BE2C (cell line): ENCODE results near the gene ARPP19.
"Not testable (repeated sequence)": the region's sequence is repeated elsewhere in the genome, so short reads cannot be mapped to it uniquely, and the experiment has no call there.

Source experiments
- DNase-seq: peaks from one replicate; pipeline ENCODE4 v3.0.0-alpha.2; 2020
- H3K27me3 ChIP-seq: fragments of 250-450 bp; sonication (Bioruptor Pico); 2 replicates; pipeline ENCODE4 v1.5.1; 2020; ENCODE audit warnings: mild to moderate bottlenecking
- H3K36me3 ChIP-seq: fragments of 250-450 bp; sonication (Bioruptor Pico); 2 replicates; pipeline ENCODE4 v1.5.1; 2020; ENCODE audit warnings: mild to moderate bottlenecking
- H3K4me1 ChIP-seq: fragments of 250-450 bp; sonication (Bioruptor Pico); 2 replicates; pipeline ENCODE4 v1.5.1; 2020
- H3K4me3 ChIP-seq: 2 replicates; pipeline ENCODE4 v1.5.1; 2011; ENCODE audit warnings: low read depth, low read length
- H3K9me3 ChIP-seq: fragments of 250-450 bp; sonication (Bioruptor Pico); 2 replicates; pipeline ENCODE4 v1.5.1; 2020
- TF ChIP-seq, protein P1 (sequence below): IDR thresholded peaks from 2 replicates; pipeline ENCODE4 v1.5.1; 2012; ENCODE audit warnings: mild to moderate bottlenecking, low read depth, low read length

Gene ARPP19

DNA sequence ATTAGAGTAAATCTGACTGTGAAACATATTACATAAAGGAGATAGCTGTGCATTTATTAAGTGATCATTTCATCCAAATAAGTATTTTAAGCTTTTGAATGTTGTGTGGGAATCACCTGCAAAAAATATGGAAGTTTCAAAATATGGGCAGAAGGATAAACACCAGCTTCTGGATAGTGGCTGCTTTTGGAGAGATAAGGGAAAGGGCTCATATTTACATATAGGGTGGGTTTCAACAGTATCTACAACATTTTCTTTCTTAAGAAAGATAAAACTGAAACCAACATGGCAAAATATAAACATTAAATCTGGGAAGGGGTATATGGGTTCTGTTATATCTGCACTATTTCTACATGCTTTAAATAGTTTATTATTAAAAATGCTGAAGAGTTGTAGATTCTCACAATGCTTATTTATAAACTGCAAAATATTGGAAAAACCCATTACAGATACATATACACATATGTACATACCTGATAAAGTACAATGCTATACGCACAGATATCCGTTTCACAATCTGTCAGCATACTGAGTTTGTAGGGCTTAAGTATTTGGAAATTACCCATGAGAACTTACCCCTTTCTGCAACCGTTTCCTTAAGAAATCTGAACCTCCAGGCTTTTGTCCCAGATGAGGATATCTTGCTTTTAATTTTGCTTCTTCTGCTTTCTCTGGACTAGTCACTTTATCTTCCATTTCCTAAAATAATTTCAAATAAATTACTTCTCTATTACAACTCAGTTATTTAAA is 12.1 kb downstream of the ARPP19 start:
- DNase-seq = no peak
- Histone ChIP-seq H3K27me3 (no peaks in the 10 kb centered on the region), H3K4me1 (peaks cover 32% of the 10 kb centered on the region), H3K36me3 (peaks cover 38% of the 10 kb centered on the region), H3K4me3 (no peak overlapping the region), H3K9me3 (no peaks in the 10 kb centered on the region)
- TF ChIP-seq, protein P1, sequence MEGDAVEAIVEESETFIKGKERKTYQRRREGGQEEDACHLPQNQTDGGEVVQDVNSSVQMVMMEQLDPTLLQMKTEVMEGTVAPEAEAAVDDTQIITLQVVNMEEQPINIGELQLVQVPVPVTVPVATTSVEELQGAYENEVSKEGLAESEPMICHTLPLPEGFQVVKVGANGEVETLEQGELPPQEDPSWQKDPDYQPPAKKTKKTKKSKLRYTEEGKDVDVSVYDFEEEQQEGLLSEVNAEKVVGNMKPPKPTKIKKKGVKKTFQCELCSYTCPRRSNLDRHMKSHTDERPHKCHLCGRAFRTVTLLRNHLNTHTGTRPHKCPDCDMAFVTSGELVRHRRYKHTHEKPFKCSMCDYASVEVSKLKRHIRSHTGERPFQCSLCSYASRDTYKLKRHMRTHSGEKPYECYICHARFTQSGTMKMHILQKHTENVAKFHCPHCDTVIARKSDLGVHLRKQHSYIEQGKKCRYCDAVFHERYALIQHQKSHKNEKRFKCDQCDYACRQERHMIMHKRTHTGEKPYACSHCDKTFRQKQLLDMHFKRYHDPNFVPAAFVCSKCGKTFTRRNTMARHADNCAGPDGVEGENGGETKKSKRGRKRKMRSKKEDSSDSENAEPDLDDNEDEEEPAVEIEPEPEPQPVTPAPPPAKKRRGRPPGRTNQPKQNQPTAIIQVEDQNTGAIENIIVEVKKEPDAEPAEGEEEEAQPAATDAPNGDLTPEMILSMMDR = no peak

DNA sequence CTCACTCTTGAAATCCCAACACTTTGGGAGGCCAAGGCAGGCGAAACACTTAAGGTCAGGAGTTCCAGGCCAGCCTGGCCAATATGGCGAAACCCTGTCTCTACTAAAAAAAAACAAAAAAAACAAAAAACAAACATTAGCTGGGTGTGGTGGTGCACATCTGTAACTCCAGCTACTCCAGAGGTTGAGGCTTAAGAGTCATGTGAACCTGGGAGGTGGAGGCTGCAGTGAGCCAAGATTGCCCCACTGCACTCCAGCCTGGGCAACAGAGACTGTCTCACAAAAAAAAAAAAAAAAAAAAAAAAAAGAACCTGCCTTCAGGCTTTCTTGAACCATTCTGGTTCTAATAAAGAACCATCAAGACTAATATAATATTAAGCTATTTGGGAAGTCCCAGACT is 16.5 kb downstream of the ARPP19 start:
- H3K36me3 ChIP-seq = peaks cover 50% of the 10 kb centered on the region

DNA sequence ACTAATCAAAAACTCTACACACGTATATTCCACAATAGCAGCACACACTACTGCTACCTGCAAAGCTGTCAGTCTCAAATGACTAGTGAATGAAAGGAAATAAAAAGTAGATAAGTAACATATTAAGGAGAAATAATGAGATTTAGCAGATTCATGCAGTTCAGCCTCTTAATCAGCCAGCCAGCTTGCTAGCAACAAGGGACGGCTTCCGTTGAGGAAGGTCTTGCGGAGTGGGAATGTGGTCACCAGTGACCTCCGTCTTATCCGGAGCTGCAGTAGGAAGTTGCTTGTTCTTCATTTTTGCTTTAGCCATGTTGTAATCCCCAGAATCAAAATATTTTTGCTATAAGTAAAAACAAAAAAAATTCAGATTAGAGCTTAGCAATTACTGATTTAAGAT is 17.1 kb downstream of the ARPP19 start:
- Histone ChIP-seq H3K9me3 (no peaks in the 10 kb centered on the region), H3K36me3 (peaks cover 52% of the 10 kb centered on the region), H3K4me3 (no peak overlapping the region), H3K4me1 (peaks cover 15% of the 10 kb centered on the region), H3K27me3 (no peaks in the 10 kb centered on the region)
- TF ChIP-seq, protein P1 = no peak
- no peak for DNase-seq

More for the DNA sequence above, 16.5 kb downstream of the ARPP19 start:
- DNase-seq = no peak
- H3K27me3 ChIP-seq = no peaks in the 10 kb centered on the region
- peaks cover 20% of the 10 kb centered on the region for H3K4me1 ChIP-seq
- TF ChIP-seq, protein P1 = no peak
- no peak overlapping the region for H3K4me3 ChIP-seq
- H3K9me3 ChIP-seq = no peaks in the 10 kb centered on the region

DNA sequence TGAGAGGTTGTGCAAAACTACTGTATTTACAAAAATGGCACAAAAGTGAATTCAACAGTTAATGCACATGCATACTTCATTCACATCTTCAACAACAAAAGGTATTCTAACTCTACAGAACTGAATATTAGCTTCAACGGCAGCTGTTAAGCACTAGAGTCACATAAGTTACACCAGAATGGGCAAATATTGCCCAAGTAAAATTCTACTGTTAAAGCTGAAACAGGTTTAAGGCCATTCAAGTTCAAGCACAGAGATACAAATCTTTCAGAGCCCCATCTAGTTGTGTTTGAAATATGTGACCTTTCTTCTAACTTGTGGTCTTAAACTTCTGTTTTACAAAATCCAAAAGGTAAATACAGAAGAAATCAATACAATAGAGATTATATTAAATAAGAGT is 17.6 kb downstream of the ARPP19 start:
- not testable (repeated sequence) for DNase-seq, H3K4me3 ChIP-seq, H3K27me3 ChIP-seq, H3K9me3 ChIP-seq
- Histone ChIP-seq H3K4me1 (peaks cover 15% of the 10 kb centered on the region), H3K36me3 (peaks cover 54% of the 10 kb centered on the region)

DNA sequence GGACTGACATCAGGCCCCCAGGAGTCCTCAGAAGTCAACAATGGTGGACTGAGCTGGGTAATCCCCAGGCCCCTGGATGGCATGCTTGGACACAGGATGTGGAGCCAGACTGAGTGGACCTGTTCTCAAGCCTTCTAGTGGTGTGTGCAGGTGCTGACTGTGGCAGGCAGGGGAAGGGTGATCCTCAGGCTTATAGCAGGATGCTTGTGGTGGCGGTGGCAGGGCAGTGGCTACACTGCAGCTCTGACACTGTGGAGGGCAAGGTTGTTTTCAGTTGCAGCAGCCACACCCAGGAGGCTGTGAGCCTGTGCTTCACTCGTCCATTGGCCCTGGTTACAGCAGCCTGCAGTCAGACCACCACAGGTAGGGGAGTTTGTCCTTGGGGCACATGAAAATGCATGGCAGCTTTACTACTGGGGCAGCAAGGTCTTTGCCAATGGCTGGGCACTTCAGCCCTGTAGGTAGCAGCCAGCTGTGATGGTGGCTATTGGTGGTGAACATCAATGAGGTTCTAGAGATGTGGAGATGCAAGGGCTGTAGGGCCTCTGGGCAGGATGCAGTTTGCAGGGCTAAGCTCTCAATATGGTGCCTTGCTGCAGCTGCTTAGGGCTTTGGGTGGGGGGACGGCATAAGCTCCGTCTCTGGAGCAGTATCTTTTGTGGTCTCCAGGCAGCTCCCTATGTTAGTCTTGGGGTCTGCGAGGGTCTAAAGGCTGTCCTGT is 22.6 kb downstream of the ARPP19 start:
- no peaks in the 10 kb centered on the region for H3K27me3 ChIP-seq

DNA sequence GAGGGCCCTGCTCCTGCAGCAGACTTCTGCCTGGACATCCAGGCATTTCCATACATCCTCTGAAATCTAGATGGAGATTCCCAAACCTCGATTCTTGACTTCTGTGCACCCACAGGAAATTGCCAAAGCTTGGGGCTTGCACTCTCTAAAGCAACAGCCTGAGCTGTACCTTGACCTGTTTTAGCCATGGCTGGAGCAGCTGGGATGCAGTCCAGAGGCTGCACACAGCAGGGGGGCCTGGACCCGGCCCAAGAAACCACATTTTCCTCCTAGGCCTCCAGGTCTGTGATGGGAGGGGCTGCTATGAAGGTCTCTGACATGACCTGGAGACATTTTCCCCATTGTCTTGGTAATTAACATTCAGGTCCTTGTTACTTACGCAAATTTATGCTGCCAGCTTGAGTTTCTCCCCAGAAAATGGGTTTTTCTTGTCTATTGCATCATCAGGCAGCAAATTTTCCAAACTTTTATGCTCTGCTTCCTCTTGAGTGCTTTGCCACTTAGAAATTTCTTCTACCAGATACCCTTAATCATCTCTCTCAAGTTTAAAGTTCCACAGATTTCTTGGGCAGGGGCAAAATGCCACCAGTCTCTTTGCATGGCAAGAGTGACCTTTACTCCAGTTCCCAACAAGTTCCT is 28.3 kb downstream of the ARPP19 start:
- Histone ChIP-seq H3K4me3 (no peak overlapping the region), H3K4me1 (no peaks in the 10 kb centered on the region), H3K36me3 (no peaks in the 10 kb centered on the region), H3K27me3 (no peaks in the 10 kb centered on the region), H3K9me3 (no peaks in the 10 kb centered on the region)
- TF ChIP-seq, protein P1 = no peak
- no peak for DNase-seq

More for the DNA sequence above, 22.6 kb downstream of the ARPP19 start:
- Histone ChIP-seq H3K4me1 (no peaks in the 10 kb centered on the region), H3K36me3 (peaks cover 30% of the 10 kb centered on the region), H3K9me3 (no peaks in the 10 kb centered on the region), H3K4me3 (no peak overlapping the region)
- no peak for DNase-seq
- TF ChIP-seq, protein P1 = no peak
